Measurements from ENCODE around the gene DNAJB6.

Gene DNAJB6

DNA sequence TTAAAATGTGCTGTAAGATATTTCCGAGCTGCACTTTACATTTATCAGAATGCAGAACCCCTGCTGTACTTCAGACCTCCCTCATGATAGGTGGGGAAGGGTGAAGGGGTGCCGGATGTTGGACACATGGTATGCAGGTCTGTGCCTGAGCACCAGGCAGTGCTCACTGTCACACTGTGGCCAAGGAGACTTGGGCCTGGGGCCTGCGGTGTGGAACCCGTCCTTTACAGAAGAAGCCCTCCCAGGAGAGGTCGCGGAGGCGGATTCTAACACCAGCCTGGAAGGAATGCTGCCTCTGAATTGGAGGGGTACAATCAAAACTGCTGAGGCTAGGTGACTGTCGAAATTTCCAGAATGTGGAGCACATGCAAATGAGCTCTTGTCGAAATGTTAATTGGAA is 34.5 kb downstream of the DNAJB6 start:
- no peak for DNase-seq

DNA sequence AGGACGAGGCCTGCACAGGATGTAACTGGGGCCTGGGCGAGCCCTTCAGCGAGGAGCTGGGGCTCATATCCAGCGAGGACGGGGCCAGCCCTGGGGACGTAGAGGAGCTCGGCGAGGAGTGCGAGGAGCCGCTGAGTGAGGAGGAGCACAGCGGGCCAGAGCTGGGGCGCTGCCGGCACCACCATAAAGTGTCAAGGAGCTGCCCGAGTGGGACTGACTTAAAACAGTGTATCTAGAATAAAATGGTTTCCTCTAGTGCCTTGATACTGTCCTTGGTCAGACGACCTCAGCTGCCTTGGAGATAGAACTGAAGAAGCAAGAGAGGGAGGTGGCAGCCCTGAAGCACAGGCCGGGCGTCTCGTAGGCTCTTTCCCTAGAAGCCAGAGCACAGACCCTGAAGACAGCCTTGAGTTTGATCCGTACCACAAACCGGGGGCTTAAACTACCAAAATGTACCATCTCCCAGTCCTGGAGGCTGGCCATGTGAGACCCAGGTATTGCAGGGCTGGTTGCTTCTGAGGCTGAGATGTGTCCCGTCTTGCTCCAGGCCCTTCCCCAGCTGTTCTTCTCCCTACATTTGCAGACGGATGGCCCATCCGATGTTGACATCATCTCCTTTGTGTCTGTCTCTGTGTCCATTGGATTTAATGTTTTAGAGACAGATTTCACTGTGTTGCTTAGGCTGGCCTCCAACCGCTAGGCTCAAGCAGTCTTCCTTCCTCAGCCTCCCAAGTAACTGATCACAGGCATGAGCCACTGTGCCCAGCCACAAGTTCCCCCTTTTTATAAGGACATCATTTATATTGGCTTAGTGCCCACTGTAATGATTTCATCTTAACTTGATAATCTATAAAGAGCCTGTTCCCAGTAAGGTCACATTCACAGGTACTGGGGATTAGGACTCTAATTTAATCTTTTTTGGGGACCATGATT is 35.8 kb downstream of the DNAJB6 start:
- no peak for DNase-seq

DNA sequence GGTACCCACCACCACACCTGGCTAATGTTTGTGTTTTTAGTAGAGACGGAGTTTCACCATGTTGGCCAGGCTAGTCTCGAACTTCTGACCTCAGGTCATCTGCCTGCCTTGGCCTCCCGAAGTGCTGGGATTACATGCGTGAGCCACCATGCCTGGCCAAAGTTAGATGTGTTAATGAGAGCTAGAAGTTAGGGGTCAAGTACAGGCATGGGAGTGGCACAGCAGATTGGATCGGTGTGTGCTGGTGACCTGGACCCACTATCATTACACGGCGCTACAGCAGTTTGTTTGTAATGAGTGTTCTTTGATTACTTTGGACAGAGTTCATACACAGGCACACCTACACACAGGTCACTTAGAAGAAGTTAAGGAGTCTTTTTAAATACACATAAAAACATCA is 36.7 kb downstream of the DNAJB6 start:
- no peak for DNase-seq

DNA sequence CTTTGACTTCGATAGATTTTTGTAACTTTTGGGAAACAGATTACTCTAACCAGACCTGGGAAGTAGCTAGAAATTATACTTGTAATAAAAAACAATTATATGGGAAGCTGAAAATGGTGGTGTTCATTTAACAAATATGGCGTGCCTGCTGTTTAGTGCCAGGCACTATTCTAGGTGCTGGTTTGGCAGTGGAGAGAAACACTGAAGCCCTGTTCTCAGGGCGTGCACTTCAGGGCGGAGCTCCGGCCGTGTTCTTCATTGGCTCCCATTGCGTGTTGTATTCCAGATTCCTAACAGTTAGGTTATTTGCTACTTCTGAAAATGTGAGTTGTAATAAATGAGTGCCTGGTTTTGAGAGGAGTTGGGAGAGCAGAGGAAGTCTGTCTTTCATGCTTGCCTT is 38.6 kb downstream of the DNAJB6 start:
- DNase-seq = no peak

DNA sequence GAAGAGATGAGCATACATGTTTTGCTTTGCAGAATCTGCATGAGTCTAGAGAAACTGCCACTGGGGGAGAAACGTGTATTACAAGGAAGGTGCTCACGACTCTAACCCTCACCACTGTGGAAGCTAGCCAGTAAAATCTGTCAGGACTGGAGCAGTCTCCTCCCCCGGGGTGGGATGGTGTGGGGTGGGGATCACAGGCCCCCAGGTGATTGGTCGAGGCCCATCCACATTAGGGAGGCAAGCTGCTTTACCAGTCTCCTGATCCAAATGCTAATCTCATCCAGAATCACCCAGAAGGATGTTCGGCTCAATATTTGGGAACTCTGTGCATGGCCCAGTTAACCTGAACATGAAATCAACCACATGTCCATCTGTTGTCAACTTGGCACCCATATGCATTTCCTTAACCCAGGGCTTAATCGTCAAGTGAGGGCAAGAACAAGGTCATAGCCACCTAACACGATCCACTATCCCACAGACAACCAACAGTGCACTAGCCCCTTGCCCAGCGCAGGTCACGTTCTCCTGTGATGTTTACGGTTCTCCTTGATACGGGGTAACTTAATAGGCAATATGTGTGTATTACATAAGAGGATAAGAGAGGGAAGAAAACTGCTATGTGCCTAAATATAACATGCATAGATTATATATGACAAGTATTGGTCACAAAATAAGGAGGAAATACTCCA is 40.8 kb downstream of the DNAJB6 start:
- no peak for DNase-seq

DNA sequence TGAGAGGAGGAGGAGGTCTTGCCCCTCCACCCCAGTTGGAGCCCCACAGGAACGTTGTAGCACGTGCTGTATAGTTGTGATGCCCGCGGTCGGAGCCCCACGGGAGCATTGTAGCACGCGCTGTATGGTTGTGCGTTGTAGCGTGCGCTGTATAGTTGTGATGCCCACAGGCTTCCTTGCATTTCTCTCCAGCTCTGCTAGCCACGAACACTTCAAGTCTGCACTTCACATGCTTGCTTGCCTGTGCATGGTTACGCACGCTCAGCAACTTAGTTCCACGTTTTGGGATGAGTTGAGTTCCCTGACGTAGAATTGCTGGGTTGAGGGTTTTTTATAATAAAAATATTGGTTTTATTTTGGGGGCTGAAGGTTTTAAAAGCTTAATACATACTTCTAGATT is 41.6 kb downstream of the DNAJB6 start:
- no peak for DNase-seq

DNA sequence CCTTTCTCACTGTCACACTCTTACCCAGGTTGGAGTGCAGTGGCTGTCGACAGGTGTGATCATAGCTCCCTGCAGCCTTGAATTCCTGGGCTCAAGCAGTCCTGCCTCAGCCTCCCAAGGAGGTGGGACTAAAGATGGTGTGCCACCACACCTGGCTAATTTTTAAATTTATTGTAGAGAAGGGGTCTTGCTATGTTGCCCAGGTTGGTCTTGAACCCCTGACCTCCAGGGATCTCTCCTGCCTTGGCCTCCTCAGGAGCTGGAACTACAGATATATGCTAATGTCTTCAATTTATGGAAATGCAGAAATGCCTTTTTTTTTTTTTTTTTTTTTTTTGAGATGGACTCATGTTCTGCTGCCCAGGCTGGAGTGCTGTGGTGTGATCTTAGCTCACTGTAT is 42.7 kb downstream of the DNAJB6 start:
- no peak for DNase-seq

DNA sequence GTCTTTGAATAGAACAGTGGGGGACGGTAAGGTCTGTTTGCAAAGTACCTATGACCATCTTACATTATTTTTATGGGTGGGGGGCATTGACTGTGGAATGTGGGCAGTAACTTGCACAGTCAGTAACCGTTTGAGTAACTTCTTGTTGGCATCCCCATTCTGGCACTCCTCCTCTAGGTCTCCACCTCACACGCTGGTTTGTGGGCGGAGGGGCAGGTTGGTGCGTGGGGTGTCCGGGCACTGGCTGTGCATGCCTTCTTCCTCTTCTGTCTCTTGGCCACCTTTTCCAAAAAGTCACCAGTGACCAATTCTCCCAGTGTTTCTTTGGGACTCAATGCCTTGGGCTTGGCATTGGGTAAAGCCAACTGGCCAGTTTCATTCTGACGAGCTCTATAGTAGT is 43.6 kb downstream of the DNAJB6 start:
- DNase-seq = peak; percentile 28

DNA sequence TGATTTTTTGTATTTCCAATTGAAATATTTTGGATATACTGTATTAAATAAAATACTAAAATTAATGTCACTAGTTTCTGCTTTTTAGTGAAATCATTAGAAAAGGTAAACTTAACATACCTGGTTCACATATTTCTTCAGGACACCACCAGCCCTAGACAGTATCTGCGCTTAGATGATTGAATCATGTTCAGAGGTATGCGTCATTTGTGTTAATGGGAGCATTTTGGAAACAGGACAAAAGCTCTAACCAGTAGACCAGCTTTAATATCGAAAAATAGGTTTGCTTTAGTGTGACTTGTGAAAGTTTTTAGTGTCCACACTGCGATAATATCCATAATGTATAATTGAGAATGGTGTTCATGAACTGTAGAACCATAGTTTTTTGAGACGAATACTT is 47.1 kb downstream of the DNAJB6 start:
- DNase-seq = no peak

DNA sequence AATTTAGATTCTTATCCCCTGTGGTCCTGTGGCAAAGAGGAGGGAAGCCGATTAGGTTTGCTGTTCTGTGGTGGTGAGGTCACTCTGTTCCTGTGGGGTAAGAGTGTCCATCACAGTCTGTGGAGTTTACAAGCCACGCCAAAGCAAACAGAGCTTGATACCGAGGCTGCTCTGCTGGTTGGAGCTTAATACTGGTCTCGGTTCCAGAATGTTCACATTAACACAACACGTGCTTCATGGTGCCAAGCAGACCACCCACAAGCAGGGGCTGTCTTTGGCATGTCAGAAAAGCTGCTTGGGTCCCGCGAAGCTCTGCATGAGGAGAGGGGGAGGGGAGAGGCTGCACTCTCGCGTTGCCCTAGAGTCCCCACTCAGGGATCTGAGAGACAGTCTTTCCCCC is 47.5 kb downstream of the DNAJB6 start:
- peak; percentile 42 for DNase-seq

DNA sequence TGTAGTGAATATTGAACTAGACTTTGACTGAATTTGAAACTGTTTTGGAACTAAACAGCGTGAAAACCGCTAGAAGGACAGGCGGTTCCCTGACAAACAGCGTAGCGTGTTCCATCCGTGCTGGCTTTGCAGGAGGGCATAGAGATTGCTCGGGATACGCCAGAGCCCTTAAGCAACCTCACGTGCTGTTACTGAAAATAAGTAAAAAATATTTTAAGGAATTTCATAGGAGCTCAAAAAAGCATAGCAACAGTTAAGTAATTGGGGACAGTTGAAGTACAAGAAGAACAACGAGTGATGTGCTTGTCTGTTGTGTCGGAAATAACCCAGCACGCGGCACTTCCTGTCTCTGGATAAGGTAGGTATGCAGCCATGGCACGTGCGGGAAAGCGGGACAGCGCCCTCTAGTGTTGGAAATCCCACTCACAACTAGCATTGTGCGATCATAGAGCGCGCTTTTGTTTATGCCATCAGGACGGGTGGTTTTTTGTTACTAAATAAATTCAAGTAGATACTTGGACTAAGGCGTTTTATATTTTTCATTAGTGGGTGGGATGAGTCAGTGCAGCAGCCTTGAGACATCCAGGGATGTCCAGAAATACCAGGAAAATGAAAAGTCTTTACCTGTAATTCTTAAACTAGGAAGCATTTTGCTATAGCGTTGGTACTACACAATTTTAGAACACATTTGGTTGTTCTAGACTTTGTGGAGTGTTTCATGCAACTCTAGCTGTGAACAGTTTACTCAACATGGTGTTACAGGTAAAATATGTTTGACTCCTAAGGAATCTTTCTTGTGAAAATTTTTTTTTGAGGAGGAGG is 50.4 kb downstream of the DNAJB6 start:
- DNase-seq = peak; percentile 94

DNA sequence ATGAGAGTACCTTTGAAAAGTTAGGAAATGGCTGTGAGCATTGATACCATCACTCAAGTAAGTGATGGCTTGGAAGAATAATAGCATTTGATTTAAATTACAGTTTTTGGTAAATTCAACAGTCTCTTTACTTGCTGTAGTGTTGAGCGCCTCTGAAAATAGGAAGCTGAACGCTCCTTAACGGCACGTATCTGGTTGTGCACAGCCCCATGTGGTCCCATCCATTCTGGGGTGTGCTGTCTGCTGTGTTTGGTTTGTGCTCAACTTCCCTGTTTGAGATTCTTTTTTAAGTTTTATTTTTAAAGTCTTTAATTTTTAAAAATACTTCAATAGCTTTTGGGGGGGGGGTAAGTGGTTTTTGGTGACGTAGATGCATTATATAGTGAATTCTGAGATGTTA is 51.5 kb downstream of the DNAJB6 start:
- DNase-seq = peak; percentile 13

DNA sequence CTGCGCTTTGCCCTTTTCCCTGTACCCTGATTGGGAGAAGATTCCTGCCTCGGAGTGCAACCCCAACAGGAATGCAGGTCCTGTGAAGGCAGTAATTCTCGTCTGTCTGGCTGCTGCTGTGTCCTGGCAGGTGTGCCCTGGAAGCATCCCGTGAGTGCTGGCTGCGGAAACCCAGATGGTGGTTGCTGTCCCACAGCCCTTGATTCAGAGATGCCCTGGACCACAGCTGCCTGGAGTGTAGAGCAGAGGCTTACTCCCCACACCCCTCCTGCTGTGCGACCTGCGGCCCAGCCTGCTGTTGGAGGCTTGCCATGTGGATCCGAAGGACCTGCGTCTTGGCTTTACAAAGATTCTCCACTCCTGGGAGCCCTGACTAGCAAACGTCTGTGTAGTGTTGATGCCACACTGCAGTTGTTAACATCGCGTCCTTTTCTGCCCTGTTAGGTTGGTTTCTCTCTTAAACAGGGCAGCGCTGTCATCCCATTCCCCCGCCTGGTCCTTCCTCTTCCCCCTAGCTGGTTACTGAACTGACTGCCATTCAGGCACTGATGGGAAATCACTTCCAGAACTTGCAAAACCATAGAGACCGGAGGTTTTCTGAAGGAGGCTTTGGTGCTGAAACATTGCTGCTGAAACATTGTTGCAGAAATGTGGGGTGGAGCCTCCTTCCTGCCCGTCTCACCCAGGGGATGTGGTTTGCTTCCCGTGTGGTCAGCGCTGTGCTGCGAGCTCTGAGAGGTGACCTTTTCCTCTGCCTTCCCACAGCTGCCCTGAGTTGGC is 53.3 kb downstream of the DNAJB6 start:
- DNase-seq = peak; percentile 53

DNA sequence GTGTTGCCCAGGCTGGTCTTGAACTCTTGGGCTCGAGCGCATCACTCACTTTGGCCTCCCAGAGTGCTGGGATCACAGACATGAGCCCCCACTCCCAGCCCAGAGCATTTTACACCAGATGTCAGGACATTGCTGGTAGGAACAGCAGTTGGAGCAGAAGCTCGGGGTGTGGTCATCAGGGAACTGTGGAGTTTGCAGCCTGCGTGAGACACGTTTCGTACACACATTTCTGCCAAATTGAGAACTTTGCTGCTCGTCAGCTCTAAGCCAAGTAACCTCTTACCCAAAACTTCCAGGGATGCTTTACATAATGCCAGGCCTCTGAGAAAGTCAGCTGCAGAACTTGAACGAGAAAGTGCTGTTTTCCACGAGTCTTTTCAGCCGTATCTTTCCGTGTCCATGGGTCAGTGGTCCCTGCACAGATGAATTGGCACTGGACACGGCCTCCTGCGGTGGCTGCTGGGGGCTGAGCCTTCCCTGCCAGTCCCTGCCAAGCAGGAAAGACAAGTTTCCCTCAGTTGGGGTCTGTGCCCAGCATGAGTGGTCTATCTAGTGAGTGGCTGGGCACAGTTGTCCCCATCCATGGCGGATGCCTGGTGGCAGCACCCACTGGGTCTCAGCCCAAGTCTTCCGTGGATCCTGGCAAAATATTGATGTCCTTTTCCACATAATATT is 54.4 kb downstream of the DNAJB6 start:
- DNase-seq = peak; percentile 46

DNA sequence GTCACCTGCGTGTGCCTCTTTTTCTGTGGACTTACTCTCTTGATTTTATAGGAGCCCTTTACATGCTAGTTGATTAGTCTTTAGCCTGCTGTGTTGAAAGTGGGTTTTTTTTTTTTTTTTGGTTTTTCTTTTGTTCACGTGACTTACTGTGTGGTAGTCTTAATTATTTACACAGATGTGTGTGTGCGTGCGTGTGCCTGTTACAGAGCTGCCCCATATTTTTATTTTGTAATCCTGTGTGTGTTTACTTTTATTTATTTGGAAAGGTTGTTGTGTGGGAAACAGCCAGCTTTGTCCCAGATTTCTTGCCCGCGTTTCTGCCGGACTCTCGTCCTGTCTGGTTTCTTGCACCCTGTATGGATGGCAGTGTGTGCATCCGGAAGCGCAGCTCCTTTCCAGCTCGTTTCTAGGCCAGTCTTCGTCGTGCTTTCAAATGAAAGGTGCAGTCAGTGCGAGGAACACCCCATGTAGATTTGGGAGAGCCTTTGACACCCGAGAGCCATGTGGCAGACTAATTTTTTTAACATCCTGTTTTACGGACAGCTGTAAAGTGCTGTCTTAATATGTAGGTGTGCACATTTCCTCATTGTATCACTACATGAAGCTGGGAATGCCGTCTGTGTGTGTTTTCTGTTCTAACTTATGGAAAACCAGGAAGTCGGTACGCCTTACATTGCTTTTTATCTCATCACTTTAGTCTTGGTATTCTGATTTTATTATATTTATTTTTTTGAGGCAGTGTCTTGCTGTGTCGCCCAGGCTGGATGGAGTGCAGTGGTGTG is 55.6 kb downstream of the DNAJB6 start:
- DNase-seq = peak; percentile 32

DNA sequence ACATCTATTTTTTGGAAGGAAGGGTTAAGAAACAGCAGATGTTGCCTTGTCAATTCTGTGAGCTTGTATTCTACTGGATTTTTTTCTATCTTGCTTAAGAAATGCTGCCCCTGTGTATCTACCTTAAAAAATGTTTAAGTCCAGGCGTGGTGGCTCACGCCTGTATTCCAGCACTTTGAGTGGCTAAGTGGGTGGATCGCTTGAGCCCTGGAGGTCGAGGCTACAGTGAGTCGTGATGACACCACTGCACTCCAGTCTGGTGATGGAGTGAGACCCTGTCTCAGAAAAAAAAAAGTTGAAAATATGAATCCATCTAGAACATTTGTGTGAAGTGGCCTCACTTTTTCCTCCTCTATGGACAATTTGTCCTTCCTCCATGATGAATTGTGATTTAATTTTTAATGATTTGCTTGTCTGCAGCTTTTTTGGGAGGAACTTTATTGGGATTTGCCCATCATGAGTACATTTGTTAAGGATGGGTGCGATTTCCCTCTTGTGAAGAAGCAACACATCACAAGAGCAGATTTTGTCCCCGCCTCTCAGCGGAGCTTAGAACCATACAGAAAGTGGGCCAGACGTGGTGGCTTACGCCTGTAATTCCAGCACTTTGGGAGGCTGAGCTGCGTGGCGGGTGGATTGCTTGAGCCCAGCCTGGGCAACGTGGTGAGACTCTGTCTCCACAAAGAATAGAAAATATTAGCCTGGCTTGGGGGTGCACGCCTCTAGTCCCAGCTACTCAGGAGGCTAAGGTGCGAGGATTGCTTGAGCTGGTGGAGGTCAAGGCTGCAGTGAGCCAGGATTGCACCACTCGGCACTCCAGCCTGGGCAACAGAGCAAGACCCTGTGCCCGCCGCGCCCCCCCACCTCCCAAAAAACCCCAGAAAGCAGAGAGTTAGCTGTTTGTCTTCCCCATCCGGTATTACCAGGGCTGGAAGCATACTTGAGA is 57.7 kb downstream of the DNAJB6 start:
- DNase-seq = peak; percentile 42

DNA sequence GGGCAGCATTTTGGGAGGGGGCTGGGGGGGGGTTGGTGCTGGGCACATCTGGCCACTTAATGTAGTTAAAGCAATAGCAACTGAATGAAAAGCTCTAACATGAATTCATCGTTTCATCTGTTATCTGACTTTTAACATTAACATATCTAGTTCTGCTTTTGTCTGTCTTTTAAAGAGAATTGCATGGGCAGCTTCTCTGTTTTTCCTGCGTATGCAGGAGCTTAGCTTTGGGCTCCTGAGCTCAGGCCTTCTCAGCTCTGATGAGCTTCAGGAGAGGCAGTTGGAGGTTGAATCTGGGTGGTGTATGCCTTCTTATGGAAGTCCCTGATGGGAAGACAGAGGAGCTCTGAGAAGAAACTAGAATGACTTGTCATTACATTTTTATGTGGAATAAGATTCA is 58.4 kb downstream of the DNAJB6 start:
- no peak for DNase-seq

DNA sequence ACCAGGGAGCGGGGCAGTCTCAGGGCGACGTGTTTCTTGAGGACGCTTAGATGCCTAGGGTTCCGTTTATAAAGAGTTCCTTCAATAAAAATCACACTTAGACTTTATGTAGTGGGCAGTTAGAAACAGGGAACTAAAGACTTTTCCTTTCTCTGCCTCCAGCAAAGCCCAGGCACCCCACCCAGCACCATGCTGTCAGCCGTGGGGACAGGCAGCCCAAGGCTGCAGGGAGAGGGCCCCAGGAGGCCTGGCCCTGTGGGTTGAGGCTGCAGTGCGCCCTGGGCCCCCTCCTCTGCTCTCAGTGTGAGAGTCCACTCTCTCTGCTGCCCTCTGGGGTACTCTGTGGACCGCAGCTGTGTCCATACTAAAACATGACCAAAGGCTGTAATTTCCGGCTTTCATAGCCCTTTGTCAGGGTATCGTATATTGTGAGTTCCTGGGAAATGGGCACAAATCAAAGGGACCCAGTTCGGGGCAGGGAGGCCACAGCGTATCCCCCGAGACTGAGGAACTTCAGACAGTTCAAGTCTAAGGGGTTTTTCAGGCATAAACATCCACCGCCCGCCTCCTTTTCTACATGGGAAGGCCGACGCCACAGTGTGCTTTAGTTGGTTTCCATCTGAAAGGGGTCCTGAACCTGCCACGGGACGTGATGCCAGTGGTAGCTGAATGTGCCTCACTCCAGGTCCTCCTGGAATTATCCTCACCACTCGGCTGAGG is 59.7 kb downstream of the DNAJB6 start:
- DNase-seq = no peak

DNA sequence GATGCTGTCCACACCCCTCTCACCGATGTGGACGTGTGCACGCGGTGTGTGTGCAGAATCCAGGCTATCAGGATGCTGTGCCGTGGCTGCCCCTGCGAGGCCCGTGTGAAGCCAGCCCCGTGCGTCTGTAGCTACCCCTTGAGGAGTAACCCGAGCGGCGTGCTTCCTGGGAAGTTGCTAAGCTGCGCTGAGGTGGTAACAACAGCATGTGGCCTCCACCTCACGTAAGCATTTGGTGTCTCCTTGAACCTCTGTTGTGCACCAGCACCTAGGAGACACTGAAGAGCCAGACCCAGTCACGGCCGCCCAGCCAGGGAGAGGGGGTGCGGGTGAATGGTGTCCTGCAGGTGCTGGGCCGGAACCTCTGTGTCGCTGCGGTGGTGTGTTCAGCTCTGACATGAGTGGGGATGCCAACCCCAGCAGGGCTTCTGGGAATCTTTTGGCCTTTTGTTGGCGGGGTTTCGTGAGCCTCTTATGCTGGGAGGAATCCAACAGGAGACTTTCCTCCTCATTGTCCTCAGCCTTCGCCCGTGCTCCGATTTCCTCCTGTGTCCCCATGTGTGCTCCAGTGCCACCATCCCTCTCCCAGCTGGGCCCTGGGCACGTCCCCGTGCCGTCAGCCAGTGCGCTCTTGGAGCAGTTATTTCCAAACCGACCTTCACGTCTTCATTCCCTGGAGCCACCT is 60.4 kb downstream of the DNAJB6 start:
- no peak for DNase-seq

Measured in activated CD8-positive, alpha-beta memory T cell treated with anti-CD3 and anti-CD28 coated beads, Interleukin-2, amount 50 U/mL, for 48 hours (primary cell).